Measurements from ENCODE around the gene SNCA.

SNCA gene

DNA sequence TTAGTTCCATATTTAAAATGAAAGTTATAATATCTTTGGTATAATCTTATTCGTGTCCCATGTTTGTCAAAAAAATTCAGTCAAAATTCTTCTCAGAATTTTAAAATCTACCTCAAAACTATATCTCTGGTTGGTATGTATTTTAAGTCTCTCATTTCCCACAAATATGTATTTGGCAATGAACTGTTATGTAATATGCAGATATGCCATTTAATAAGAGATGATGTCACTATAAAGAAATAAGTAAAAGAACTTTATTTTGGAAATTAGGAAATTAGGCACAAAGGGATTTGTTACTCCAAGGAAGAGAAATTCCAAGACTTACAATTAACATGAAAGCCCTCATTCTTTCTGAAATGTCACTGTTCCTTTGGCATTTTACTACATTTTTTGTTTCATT lies 15.3 kb downstream of the SNCA start:
- no peaks in the 10 kb centered on the region for H3K9me3 ChIP-seq (ENCODE audit: control insufficient read depth in 2 of 2, low read length in 2 of 2)
- no peak overlapping the region for H3K27ac ChIP-seq (ENCODE audit: low read depth in 2 of 2, low read length in 2 of 2)
- no peak overlapping the region for H3K4me3 ChIP-seq (ENCODE audit: low read length in 2 of 2)
- H3K9ac ChIP-seq (ENCODE audit: low read depth in 1 of 2, low read length in 2 of 2) = no peak overlapping the region
- H3K4me1 ChIP-seq (ENCODE audit: control insufficient read depth in 2 of 2, insufficient read depth in 2 of 2, low read length in 2 of 2) = no peaks in the 10 kb centered on the region
- H3K36me3 ChIP-seq (ENCODE audit: control insufficient read depth in 2 of 2, insufficient read depth in 2 of 2, low read length in 2 of 2) = no peaks in the 10 kb centered on the region
- H3K27me3 ChIP-seq (ENCODE audit: control insufficient read depth in 2 of 2, insufficient read depth in 2 of 2, low read length in 2 of 2) = no peaks in the 10 kb centered on the region

DNA sequence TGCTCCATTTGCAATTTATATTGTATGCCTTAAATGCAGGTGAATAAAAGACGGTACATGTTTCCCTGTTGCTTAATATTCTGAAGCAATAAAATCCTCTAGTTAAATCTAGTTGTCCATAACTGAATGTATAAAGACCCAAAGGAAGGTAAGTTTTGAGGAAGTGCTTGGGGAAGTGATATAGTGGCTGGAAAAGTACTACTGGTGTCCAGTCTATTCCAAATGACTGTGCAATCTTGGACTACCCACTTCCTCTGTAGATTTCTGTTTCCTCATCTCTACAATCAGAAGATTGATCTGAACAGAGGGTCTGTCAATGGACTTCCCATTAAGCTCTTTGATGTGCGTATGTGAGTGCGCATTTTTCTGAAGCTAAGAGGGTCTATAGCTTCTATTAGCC lies 17.0 kb downstream of the SNCA start:
- H3K4me1 ChIP-seq (ENCODE audit: control insufficient read depth in 2 of 2, insufficient read depth in 2 of 2, low read length in 2 of 2) = no peaks in the 10 kb centered on the region
- H3K27me3 ChIP-seq (ENCODE audit: control insufficient read depth in 2 of 2, insufficient read depth in 2 of 2, low read length in 2 of 2) = no peaks in the 10 kb centered on the region
- H3K9ac ChIP-seq (ENCODE audit: low read depth in 1 of 2, low read length in 2 of 2) = no peak overlapping the region
- no peak overlapping the region for H3K27ac ChIP-seq (ENCODE audit: low read depth in 2 of 2, low read length in 2 of 2)
- H3K9me3 ChIP-seq (ENCODE audit: control insufficient read depth in 2 of 2, low read length in 2 of 2) = no peaks in the 10 kb centered on the region
- no peak overlapping the region for H3K4me3 ChIP-seq (ENCODE audit: low read length in 2 of 2)
- H3K36me3 ChIP-seq (ENCODE audit: control insufficient read depth in 2 of 2, insufficient read depth in 2 of 2, low read length in 2 of 2) = no peaks in the 10 kb centered on the region

DNA sequence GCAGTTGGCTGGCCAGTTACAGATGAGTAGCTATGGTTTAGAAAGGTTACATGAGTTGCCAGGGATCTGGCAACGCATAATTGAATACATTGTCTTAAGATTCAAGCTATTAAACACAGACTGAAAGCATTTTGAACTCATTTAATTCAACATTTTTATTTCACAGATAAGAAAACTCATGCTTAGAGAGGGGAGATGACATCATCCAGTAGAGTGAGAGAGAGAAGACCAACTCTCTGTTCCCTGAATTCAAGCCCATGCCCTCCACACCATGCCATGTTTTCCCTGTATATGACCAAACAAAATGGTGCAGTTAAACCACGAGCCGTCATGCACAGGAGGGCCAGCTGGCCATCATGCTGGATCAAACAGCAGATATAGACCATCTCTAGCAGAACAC lies 22.6 kb downstream of the SNCA start:
- Histone ChIP-seq H3K9ac (ENCODE audit: low read depth in 1 of 2, low read length in 2 of 2) (no peak overlapping the region), H3K36me3 (ENCODE audit: control insufficient read depth in 2 of 2, insufficient read depth in 2 of 2, low read length in 2 of 2) (no peaks in the 10 kb centered on the region), H3K27ac (ENCODE audit: low read depth in 2 of 2, low read length in 2 of 2) (no peak overlapping the region), H3K4me3 (ENCODE audit: low read length in 2 of 2) (no peak overlapping the region), H3K9me3 (ENCODE audit: control insufficient read depth in 2 of 2, low read length in 2 of 2) (no peaks in the 10 kb centered on the region), H3K4me1 (ENCODE audit: control insufficient read depth in 2 of 2, insufficient read depth in 2 of 2, low read length in 2 of 2) (no peaks in the 10 kb centered on the region), H3K27me3 (ENCODE audit: control insufficient read depth in 2 of 2, insufficient read depth in 2 of 2, low read length in 2 of 2) (no peaks in the 10 kb centered on the region)

DNA sequence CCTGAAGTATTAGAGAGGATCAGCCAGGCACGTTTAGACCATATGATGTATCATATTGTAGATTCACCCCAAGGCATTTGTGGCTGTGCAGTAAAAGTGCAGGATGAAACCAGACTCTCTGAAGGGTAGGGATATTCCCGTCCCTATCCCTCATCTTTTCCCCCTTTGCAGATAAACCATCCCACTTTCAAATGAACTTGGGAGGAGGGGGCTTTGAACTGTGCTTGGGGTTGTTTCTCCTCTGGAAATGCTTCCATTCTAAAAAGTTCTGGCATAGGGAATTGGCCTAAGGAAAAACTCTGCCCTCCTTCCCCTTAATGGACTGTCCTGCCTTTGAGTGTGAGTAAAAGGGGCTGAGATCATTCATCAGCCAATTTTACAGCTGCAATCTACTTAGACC lies 23.8 kb downstream of the SNCA start:
- H3K4me3 ChIP-seq (ENCODE audit: low read length in 2 of 2) = no peak overlapping the region
- no peaks in the 10 kb centered on the region for H3K9me3 ChIP-seq (ENCODE audit: control insufficient read depth in 2 of 2, low read length in 2 of 2)
- H3K4me1 ChIP-seq (ENCODE audit: control insufficient read depth in 2 of 2, insufficient read depth in 2 of 2, low read length in 2 of 2) = no peaks in the 10 kb centered on the region

DNA sequence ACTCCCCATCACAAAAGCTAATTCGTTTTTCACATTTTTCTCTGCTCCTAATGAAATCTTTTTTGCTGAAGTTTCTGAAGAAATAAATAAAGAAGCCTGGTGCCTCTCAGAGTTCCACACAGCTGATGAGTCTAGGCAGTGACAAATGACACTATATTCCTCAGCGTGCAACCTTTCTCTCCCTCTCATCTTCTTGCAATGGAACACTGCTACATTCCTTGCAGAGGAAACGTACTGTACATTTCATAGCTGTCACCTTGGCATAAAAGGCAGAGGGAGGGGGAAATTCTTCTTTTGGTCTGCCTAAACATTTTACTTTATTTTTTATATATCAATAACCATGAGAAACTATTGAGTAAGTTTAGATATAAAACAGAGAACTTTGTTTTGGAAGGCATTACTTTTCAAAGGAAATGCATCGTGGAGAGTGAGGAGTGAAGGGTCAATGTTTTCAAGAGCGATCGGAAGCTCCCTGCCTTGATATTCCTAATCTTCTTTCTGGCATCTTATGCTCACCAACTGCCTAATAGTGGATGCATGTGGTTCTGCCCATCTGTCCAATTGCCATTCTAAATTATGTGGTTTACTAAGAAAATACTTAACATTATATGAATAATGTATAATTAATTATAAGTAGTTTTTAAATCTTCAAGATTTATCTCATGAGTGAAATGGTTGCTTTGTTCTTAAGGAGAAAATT lies 29.4 kb downstream of the SNCA start:
- Histone ChIP-seq H3K36me3 (ENCODE audit: control insufficient read depth in 2 of 2, insufficient read depth in 2 of 2, low read length in 2 of 2) (no peaks in the 10 kb centered on the region), H3K4me1 (ENCODE audit: control insufficient read depth in 2 of 2, insufficient read depth in 2 of 2, low read length in 2 of 2) (no peaks in the 10 kb centered on the region), H3K27ac (ENCODE audit: low read depth in 2 of 2, low read length in 2 of 2) (no peak overlapping the region), H3K9ac (ENCODE audit: low read depth in 1 of 2, low read length in 2 of 2) (no peak overlapping the region), H3K4me3 (ENCODE audit: low read length in 2 of 2) (no peak overlapping the region), H3K9me3 (ENCODE audit: control insufficient read depth in 2 of 2, low read length in 2 of 2) (no peaks in the 10 kb centered on the region), H3K27me3 (ENCODE audit: control insufficient read depth in 2 of 2, insufficient read depth in 2 of 2, low read length in 2 of 2) (no peaks in the 10 kb centered on the region)

More for the DNA sequence above, 23.8 kb downstream of the SNCA start:
- Histone ChIP-seq H3K36me3 (ENCODE audit: control insufficient read depth in 2 of 2, insufficient read depth in 2 of 2, low read length in 2 of 2) (no peaks in the 10 kb centered on the region), H3K9ac (ENCODE audit: low read depth in 1 of 2, low read length in 2 of 2) (no peak overlapping the region), H3K27me3 (ENCODE audit: control insufficient read depth in 2 of 2, insufficient read depth in 2 of 2, low read length in 2 of 2) (no peaks in the 10 kb centered on the region), H3K27ac (ENCODE audit: low read depth in 2 of 2, low read length in 2 of 2) (no peak overlapping the region)

DNA sequence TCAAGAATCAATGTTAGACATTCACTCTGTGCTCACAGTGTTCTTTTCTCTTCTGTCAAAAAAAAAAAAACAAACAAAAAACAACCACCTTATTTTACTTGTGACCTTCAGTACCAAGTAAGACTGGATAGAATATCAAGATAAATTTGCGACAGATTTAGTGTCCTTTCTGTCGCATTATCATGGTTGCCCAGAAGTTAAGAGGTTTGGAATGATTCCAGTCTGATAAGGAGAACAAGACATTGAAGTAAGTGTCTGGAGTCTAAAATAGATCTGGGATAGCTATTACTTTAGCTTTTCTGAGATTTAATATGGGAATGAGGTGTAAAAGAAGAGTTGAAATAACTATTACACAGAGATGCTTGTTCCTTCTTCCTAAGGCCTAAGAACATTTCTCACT lies 31.7 kb downstream of the SNCA start:
- Histone ChIP-seq H3K27ac (ENCODE audit: low read depth in 2 of 2, low read length in 2 of 2) (no peak overlapping the region), H3K4me3 (ENCODE audit: low read length in 2 of 2) (no peak overlapping the region), H3K27me3 (ENCODE audit: control insufficient read depth in 2 of 2, insufficient read depth in 2 of 2, low read length in 2 of 2) (no peaks in the 10 kb centered on the region), H3K9ac (ENCODE audit: low read depth in 1 of 2, low read length in 2 of 2) (no peak overlapping the region), H3K36me3 (ENCODE audit: control insufficient read depth in 2 of 2, insufficient read depth in 2 of 2, low read length in 2 of 2) (no peaks in the 10 kb centered on the region), H3K4me1 (ENCODE audit: control insufficient read depth in 2 of 2, insufficient read depth in 2 of 2, low read length in 2 of 2) (no peaks in the 10 kb centered on the region), H3K9me3 (ENCODE audit: control insufficient read depth in 2 of 2, low read length in 2 of 2) (no peaks in the 10 kb centered on the region)

DNA sequence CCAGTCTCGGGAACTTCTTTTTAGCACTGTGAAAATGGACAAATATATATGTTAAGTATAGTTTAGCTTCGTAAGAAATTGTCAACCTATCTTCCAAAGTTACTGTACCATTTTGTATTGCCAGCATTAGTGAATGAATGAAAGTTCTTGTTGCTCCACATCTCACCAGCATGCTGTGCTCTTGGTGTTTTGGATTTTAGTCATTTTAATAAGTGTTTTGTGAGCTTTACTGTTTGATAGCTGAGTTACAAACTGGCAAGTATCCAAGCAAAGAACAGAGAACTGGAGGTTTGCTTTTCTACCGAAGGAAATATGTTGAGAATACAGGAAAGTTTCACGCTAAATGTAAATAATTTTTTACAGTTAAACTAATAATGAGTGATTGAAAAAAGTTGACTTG lies 33.0 kb downstream of the SNCA start:
- no peaks in the 10 kb centered on the region for H3K9me3 ChIP-seq (ENCODE audit: control insufficient read depth in 2 of 2, low read length in 2 of 2)
- H3K36me3 ChIP-seq (ENCODE audit: control insufficient read depth in 2 of 2, insufficient read depth in 2 of 2, low read length in 2 of 2) = no peaks in the 10 kb centered on the region
- no peaks in the 10 kb centered on the region for H3K4me1 ChIP-seq (ENCODE audit: control insufficient read depth in 2 of 2, insufficient read depth in 2 of 2, low read length in 2 of 2)
- H3K27ac ChIP-seq (ENCODE audit: low read depth in 2 of 2, low read length in 2 of 2) = no peak overlapping the region
- no peak overlapping the region for H3K9ac ChIP-seq (ENCODE audit: low read depth in 1 of 2, low read length in 2 of 2)
- no peaks in the 10 kb centered on the region for H3K27me3 ChIP-seq (ENCODE audit: control insufficient read depth in 2 of 2, insufficient read depth in 2 of 2, low read length in 2 of 2)
- H3K4me3 ChIP-seq (ENCODE audit: low read length in 2 of 2) = no peak overlapping the region

DNA sequence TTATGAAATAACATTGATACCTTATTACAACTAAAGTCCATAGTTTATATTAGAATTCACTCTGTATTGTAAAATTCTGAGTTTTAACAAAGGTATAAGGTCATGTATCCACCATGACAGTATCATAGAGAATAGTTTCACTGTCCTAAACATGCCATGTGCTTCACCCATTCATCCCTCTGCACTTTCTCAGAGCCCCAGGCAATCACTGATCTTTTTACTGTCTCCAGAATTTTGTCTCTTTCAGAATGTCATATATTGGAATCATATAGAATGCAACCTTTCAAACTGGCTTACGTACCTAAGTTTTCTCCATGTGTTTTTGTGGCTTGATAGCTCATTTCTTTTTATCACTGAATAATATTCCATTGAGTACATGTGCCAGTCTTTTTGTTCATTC lies 33.9 kb downstream of the SNCA start:
- Histone ChIP-seq H3K4me3 (ENCODE audit: low read length in 2 of 2) (no peak overlapping the region), H3K4me1 (ENCODE audit: control insufficient read depth in 2 of 2, insufficient read depth in 2 of 2, low read length in 2 of 2) (no peaks in the 10 kb centered on the region), H3K27ac (ENCODE audit: low read depth in 2 of 2, low read length in 2 of 2) (no peak overlapping the region), H3K36me3 (ENCODE audit: control insufficient read depth in 2 of 2, insufficient read depth in 2 of 2, low read length in 2 of 2) (no peaks in the 10 kb centered on the region), H3K27me3 (ENCODE audit: control insufficient read depth in 2 of 2, insufficient read depth in 2 of 2, low read length in 2 of 2) (no peaks in the 10 kb centered on the region), H3K9ac (ENCODE audit: low read depth in 1 of 2, low read length in 2 of 2) (no peak overlapping the region), H3K9me3 (ENCODE audit: control insufficient read depth in 2 of 2, low read length in 2 of 2) (no peaks in the 10 kb centered on the region)

DNA sequence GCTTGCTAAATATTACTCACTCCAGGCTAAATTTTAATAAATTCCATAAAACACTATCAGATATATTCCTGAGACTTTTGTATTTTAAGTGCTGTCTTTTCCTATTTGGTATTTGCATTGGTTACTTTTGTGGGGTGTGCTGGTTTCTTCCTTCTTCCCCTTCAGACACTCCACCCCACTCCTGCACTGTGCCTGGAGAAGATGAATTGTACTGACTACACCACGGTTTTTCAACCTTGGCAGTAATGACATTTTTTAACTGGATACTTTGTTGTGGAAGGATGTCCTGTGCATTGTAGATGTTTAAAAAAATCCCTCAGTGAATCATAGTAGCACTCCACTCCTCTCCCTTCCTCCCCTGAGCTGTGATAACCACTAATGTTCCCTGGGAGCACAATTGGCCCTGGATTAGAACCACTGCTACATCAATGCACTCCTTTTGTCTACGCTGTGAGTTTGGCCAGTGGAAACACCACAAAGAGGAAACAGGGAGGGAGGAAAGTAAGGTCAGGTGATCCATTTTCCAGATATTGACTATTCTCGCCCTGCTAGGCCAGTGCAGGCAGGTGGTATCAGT lies 36.3 kb downstream of the SNCA start:
- H3K27ac ChIP-seq (ENCODE audit: low read depth in 2 of 2, low read length in 2 of 2) = no peak overlapping the region
- H3K9me3 ChIP-seq (ENCODE audit: control insufficient read depth in 2 of 2, low read length in 2 of 2) = no peaks in the 10 kb centered on the region
- H3K36me3 ChIP-seq (ENCODE audit: control insufficient read depth in 2 of 2, insufficient read depth in 2 of 2, low read length in 2 of 2) = no peaks in the 10 kb centered on the region
- H3K27me3 ChIP-seq (ENCODE audit: control insufficient read depth in 2 of 2, insufficient read depth in 2 of 2, low read length in 2 of 2) = no peaks in the 10 kb centered on the region
- no peak overlapping the region for H3K4me3 ChIP-seq (ENCODE audit: low read length in 2 of 2)
- no peaks in the 10 kb centered on the region for H3K4me1 ChIP-seq (ENCODE audit: control insufficient read depth in 2 of 2, insufficient read depth in 2 of 2, low read length in 2 of 2)
- no peak overlapping the region for H3K9ac ChIP-seq (ENCODE audit: low read depth in 1 of 2, low read length in 2 of 2)

DNA sequence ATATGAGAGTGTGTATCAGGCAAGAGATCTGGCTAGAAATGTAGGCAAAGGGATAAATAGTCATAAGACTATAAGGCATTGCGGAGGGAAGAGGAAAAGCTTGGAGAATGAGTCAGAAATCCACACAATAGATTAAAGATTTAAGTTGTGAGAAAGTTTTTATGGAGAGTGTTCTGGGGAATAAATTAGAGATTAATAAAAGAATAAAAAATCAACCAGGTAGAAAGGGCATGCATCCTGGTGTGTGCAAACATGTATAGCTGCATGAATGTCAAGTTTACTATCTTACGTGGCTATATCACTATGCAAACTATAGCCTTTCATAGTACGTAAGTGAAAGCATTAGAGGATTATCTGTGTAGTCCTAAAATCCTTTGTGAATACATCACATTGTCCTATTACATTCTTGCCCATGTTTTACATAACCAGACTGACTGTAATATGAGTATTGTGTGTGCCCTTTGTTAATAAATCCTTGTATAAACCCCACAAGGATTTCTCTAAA lies 36.9 kb downstream of the SNCA start:
- Histone ChIP-seq H3K4me1 (ENCODE audit: control insufficient read depth in 2 of 2, insufficient read depth in 2 of 2, low read length in 2 of 2) (no peaks in the 10 kb centered on the region), H3K4me3 (ENCODE audit: low read length in 2 of 2) (no peak overlapping the region), H3K27ac (ENCODE audit: low read depth in 2 of 2, low read length in 2 of 2) (no peak overlapping the region), H3K9me3 (ENCODE audit: control insufficient read depth in 2 of 2, low read length in 2 of 2) (no peaks in the 10 kb centered on the region), H3K27me3 (ENCODE audit: control insufficient read depth in 2 of 2, insufficient read depth in 2 of 2, low read length in 2 of 2) (no peaks in the 10 kb centered on the region), H3K36me3 (ENCODE audit: control insufficient read depth in 2 of 2, insufficient read depth in 2 of 2, low read length in 2 of 2) (no peaks in the 10 kb centered on the region), H3K9ac (ENCODE audit: low read depth in 1 of 2, low read length in 2 of 2) (no peak overlapping the region)

Data from mucosa of rectum (tissue), 2 donors.